Measurements from ENCODE around the gene AAMP. TPM values are rescaled to one million over a fixed set of nuclear protein-coding genes. Genes with fewer than 3 reads are reported as not detected.
"Not testable (repeated sequence)": the region's sequence is repeated elsewhere in the genome, so short reads cannot be mapped to it uniquely, and the experiment has no call there.

Gene AAMP
- total and polyA plus RNA-seq, 12 donors: 33.4 to 116 (median 57.5) TPM

DNA sequence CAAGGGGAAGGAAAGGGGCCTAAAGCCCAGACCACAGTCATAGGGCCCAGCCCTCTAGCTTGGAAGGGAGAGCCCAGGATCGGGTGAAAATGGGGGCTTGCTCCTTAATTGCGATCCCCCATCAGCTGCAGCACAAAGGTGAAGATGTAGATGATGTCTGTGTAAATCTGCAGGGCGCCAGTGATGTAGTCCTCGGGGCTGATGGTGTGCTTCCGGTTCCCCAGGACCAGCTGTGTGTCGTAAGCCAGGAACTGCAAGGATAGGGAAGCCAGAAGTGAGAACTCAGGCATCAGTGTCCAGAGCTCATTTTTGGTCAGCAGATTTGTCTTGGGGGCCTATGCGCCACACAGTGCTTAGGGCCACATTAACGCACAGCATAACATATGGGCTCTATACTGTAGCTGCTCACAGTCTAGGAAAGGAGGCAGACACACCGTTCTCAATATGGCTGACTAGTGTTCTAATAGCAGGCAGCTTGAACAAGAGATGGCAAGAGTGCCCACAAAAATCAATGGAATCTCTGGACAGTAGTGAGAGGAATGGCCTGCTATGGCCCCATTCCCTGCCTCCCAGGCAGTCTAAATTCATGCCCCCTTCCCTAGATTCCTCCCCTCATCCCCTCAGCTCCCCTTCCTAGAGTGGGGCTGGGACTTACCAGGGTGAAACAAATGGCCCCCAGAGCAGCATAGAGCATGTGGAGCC, 5.6 kb upstream of the AAMP start:
- no peak overlapping the region for H3K4me3 ChIP-seq
- intact Hi-C loops (cut with DNase I): loop anchor here in 2 of 10 donors (10.0 kb wide), 2 partner anchors 189 to 379 kb away; partner anchors contain the start of genes BCS1L (in 1 of the 2) and ZNF142 (in 1 of the 2)
- H3K36me3 ChIP-seq: peaks cover 2 to 81% (median 58%) of the 10 kb centered on the region in 9 donors
- WGBS, 2 donors: 80 to 85% methylated on average over 9 of the region's 9 CpGs
- H3K27me3 ChIP-seq: no peaks in the 10 kb centered on the region
- no peak for ATAC-seq
- TF ChIP-seq, protein P1, sequence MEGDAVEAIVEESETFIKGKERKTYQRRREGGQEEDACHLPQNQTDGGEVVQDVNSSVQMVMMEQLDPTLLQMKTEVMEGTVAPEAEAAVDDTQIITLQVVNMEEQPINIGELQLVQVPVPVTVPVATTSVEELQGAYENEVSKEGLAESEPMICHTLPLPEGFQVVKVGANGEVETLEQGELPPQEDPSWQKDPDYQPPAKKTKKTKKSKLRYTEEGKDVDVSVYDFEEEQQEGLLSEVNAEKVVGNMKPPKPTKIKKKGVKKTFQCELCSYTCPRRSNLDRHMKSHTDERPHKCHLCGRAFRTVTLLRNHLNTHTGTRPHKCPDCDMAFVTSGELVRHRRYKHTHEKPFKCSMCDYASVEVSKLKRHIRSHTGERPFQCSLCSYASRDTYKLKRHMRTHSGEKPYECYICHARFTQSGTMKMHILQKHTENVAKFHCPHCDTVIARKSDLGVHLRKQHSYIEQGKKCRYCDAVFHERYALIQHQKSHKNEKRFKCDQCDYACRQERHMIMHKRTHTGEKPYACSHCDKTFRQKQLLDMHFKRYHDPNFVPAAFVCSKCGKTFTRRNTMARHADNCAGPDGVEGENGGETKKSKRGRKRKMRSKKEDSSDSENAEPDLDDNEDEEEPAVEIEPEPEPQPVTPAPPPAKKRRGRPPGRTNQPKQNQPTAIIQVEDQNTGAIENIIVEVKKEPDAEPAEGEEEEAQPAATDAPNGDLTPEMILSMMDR (IDR thresholded peaks at IDR 0.05): no peak
- peak overlapping the region in 5 of 10 donors; percentile 10 to 90 (median 41) for H3K27ac ChIP-seq
- DNase-seq: no peak
- peaks cover 12 to 45% (median 39%) of the 10 kb centered on the region in 9 donors for H3K4me1 ChIP-seq
- H3K9me3 ChIP-seq: no peaks in the 10 kb centered on the region

DNA sequence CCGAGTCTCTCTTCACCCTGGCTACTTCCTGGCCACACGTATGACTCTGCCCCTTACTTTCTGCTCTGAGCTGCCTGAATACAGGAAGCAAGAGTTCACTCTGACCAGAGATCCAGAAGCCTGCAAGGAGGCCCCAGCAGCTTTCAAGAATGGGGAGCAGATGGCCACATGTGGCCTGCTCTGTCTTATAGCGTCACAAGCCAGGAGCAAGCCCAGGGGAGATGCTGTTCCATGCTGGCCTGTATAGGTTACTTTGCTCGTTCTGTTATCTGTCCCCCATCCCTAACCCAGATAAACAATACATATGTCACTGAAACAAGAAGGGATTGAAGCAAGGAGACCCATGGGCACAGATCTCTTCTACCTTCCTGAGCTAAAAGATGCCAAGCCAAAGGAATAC, 4.6 kb upstream of the AAMP start:
- Histone ChIP-seq H3K27ac (peak overlapping the region in 7 of 10 donors; percentile 10 to 90 (median 28)), H3K27me3 (no peaks in the 10 kb centered on the region), H3K4me1 (peaks cover 12 to 45% (median 38%) of the 10 kb centered on the region in 9 donors), H3K4me3 (no peak overlapping the region), H3K9me3 (no peaks in the 10 kb centered on the region), H3K36me3 (peaks cover 0 to 72% (median 53%) of the 10 kb centered on the region in 9 donors)
- no peak for DNase-seq
- ATAC-seq: no peak
- 55 to 64% methylated on average over 4 of the region's 4 CpGs for WGBS, 2 donors
- TF ChIP-seq, protein P1 (IDR thresholded peaks at IDR 0.05): no peak
- intact Hi-C loops (cut with DNase I): loop anchor here in 6 of 10 donors (5.0 to 10.0 kb wide), 4 partner anchors 87 to 380 kb away; partner anchors contain the start of genes CTDSP1 (in 6 of the 6), BCS1L (in 1 of the 6) and ZNF142 (in 1 of the 6)

DNA sequence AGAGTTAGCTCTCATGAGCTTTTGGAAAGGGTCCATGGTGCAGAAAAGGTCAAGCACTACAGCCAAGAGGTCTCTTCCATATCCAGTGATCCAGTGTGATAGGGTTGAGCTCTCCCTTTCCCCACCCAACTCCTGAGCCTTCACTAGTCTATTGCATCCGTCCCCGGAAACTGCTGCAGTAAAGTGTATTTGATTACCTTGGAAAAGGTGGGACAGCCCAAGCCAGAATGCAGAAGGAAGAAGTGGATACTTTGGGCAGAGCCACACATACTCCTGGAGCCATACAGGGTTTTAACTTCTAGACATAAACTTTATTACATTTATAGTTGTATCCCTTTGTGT, 3.9 kb upstream of the AAMP start:
- Histone ChIP-seq H3K36me3 (peaks cover 0 to 65% (median 51%) of the 10 kb centered on the region in 9 donors), H3K27ac (peak overlapping the region in 5 of 10 donors; percentile 42 to 90 (median 74)), H3K4me1 (peaks cover 15 to 52% (median 42%) of the 10 kb centered on the region in 9 donors), H3K9me3 (no peaks in the 10 kb centered on the region), H3K27me3 (no peaks in the 10 kb centered on the region), H3K4me3 (no peak overlapping the region)
- intact Hi-C loops (cut with DNase I): loop anchor here in 6 of 10 donors (2.0 to 10.0 kb wide), 5 partner anchors 13 to 381 kb away; partner anchors contain the start of genes CTDSP1 (in 6 of the 6), BCS1L (in 1 of the 6) and ZNF142 (in 1 of the 6)
- ATAC-seq (no peak), DNase-seq (no peak)
- 71 to 82% methylated on average over 2 of the region's 2 CpGs for WGBS, 2 donors
- TF ChIP-seq, protein P1 (IDR thresholded peaks at IDR 0.05): no peak

DNA sequence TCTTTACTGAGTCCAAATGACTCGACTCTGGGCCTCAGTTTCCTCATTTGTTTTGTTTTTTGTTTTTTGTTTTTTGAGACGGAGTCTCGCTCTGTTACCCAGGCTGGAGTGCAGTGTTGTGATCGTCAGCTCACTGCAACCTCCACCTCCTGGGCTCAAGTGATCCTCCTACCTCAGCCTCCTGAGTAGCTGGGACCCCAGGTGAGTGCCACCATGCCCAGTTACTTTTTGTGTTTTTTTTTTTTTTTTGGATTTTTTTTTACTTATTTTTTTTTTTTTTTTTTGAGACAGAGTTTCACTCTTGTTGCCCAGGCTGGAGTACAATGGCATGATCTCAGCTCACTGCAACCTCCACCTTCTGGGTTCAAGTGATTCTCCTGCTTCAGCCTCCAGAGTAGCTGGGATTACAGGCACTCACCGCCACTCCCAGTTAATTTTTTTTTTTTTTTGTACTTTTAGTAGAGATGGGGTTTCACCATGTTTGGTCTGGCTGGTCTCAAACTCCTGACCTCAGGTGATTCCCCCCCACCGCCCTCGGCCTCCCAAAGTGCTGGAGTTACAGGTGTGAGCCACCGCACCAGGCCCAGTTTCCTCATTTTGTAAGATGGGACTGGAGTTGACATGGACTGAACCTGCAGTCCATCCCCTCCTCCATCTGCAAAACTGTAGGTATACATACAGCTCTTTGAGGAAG, 3.4 kb upstream of the AAMP start:
- not testable (repeated sequence) for H3K9me3 ChIP-seq, H3K27me3 ChIP-seq, ATAC-seq, DNase-seq
- Histone ChIP-seq H3K4me3 (peak overlapping the region in 2 of 10 donors; percentile 6 to 15), H3K4me1 (peaks cover 17 to 56% (median 47%) of the 10 kb centered on the region in 9 donors), H3K36me3 (peaks cover 0 to 60% (median 46%) of the 10 kb centered on the region in 9 donors), H3K27ac (peak overlapping the region in 9 of 10 donors; percentile 42 to 90 (median 70))
- intact Hi-C loops (cut with DNase I): loop anchor here in 6 of 10 donors (2.0 to 10.0 kb wide), 5 partner anchors 13 to 381 kb away; partner anchors contain the start of genes CTDSP1 (in 6 of the 6), BCS1L (in 1 of the 6) and ZNF142 (in 1 of the 6)
- WGBS, 2 donors: 84 to 89% methylated on average over 8 of the region's 8 CpGs

All from heart right ventricle (tissue), 16 donors.